HTR-8/SVneo (cell line): ENCODE measurements around the gene SCYL1.
A peak's percentile ranks its signal among the peaks of the same experiment; 100 is the strongest.

Experiments
- DNase-seq: peaks from one replicate; pipeline ENCODE4 v3.0.0; 2011; ENCODE audit warnings: low spot score, mixed read lengths; ENCODE audit not compliant: insufficient read length
- FAIRE-seq: peaks from 2 replicates; lab custom pipeline; 2011; peaks lifted over from hg19 to GRCh38; lab: Jason Lieb, UNC

Gene SCYL1

DNA sequence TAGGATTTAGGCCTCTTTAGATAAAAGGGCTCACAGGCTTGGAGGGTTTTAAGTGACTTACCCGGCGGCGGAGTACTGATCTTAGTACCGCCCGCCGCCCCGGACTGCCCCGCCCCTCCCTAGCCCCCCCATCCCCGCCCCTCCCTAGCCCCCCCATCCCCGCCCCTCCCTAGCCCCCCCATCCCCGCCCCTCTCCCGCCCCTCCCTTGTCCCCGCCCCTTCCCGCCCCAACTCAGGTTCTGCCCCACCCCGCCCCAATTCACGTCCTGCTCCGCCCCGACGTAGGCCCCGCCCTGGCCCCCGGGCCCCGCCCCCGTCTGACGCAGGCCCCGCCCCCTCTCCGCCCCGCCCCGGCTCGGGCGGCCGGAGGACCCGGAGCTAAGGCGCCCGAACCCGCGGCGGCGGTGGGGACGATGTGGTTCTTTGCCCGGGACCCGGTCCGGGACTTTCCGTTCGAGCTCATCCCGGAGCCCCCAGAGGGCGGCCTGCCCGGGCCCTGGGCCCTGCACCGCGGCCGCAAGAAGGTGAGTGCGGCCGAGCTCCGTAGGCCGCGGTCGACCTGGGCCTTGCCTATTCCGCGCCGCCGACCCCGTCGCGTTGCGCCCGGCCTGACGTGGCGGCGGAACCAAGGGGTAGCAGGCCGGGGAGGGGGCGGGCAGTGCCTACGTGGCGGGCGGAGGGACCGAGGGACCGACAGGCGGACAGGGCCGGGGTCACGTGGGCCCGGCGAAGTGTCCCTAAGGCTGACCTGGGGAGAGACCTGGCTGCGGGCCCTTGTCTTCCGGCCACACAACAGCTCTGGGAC lies at the start of gene SCYL1:
SCYL1 (plus strand) TSS at position 343 of the 805 bp plus-strand sequence; CDS start at position 414, 71 bp downstream.
- peak; percentile 57 for FAIRE-seq
- peak; percentile 71 for DNase-seq

DNA sequence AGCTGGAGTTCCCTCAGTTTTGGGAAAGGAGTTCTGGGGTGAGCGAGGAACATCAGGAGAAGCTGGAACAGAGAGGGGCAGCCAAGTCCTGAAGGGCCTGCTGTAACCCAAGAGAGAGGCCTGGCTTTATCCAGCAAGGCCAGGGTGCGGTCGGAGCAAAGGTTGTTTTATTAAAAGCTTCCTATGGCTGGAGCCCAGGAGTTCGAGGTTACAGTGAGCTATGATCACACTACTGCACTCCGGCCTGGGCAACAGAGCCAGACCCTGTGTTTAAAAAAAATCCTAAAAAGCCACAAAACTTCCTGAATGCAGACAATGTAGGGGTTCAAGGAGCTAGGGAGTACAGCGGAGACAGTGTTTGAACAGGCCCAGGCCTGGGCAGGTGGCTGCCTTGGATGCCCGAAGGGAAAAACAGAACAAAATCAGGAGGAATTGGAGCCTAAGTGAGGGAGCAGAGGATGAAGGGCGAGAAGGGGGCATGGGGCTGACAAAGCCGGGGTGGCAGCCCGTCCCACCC lies 48.2 kb upstream of the SCYL1 start:
- DNase-seq (no peak), FAIRE-seq (no peak)

DNA sequence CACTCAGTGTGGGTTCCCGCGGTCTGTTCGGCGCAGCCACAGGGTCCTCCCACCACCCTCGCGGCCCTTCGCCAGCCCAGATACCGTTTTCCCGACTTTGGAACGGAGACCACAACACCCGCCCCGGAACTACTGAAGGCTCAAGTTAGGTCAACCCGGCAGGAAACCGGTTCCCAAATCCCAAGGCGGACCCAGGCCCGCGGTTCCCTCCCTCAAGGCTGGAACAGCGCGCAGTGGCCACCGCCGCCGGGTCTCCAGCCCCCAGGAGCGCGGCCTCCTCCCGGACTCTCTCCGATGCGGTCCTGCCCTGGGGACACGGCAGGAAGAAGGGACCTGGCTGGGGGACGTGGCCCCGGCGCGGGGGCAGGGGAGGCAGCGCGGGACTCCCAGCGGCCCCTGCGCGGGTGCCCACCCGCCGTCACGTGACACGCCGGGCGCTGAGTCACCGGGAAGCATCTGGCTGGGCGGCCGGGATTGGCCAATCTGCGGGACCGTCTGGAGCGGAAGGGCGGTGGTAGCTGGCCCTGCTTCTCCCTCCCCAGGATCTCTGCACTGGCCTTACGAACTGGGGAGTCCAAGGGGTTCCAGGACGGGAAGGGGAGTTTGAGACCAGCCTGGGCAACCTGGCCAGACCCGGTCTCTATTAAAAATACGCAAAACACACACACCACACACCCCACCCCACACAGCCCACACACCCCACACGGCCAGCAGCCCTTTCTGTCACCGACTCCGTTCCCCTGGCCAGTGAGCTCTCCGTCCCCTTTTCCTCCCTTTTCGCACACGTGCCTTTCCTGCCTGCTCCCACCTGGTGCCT lies 47.5 kb upstream of the SCYL1 start:
- DNase-seq (peak; percentile 94), FAIRE-seq (peak; percentile 82)

DNA sequence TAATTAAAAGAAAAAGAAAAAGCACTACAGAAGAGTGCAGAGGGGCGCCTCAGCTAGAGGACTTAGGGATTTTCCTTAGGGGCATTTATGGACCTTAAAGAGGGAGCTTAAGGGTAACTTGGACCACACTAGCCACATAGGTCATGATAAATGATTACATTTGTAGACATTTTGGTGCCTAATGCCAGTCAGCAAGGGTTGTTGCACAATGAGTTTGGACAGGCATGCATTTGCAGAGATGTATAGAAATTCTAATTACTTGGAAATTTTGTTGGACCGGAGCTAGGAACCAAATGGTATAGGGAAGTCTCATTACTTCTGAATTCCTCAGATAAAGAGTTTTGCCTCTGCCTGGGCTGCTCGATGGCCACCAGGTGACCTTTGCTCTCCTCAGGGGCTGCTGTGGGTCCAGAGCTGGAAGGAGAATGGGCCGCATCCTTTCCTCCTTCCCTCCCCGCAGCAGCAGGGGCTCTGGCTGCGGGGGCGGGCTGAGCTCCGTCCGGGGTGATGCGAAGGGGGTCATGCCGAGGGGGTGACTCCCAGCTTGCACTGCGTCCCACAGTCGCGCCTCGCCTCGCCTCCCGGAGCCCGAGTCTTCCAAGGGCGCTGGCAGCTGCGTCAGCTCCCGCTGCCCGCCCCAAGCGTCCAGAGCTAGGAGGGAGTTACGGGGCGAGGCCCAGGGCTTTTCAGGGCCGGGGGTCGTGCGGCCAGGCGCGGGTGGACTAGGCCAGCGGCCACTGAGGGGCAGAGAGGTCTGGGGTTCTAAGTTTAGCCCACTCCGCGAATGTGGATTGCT lies 46.3 kb upstream of the SCYL1 start:
- DNase-seq (no peak), FAIRE-seq (no peak)

DNA sequence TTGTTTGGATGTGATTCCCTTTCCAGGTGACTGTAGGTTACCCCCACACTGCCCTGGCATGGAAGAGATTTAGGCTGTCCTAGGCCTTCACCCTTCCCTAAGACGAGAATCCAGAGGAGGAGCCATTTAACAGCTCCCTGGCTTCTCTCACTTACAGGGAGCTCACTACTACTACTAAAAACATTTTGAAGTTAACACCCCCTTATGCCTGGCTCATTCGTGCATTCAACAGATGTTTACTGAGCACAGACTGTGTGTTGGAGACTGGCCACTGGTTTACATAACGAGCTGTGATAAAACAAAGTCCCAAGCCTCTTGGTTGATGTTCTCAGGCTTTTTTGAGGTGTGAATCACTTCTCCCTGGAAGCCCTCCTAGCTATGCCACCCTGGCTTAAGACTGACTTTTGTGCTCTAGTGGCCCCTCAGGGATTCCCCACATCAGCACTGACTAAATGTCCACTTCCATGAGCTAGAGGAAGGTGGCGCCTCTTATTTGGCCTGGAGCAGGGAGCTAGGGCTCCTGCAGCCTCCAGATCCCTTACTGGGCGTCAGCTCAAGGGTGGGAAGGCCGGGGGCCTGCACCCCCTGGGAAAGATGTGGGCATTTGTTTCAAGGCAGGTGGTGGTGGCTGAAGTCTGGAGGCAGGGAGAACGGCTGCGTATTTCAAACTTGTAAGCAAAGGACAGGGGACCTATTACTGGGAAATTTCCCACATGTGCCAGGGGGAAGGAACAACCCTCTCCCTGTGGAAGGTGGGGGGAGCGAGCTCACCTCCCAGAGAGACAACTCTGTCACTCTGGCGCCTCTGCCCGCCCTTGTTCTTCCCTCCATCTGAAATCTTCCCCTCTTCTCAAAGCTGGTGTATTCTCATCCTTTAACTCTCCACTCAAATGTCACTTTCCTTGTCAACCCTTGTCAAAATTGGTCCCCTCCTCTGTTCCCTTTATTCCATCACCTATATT lies 45.4 kb upstream of the SCYL1 start:
- no peak for DNase-seq

DNA sequence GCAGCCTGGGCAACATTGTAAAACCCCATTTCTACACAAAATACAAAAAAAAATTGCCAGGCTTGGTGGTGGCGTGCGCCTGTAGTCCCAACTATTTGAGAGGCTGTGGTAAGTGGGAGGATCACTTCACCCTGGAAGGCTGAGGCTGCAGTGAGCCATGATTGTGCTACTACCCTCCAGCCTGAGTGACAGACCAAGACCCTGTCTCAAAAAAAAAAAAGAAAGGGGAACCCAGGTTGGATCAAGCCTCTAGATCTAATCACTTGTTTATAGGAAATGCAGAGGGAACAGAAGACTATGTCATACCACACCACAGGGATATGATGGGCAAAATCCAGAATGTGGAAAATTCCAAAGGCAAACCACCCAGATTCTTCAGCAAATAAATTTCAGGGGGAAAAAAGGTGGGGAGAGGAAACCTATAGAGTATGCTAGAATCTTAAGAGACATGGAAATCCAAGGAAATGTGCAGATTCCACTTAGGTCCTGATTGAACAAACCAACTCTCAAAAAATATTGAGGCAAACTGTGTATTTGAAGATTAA lies 42.5 kb upstream of the SCYL1 start:
- DNase-seq (no peak), FAIRE-seq (no peak)

More for the DNA sequence above, 45.4 kb upstream of the SCYL1 start:
- FAIRE-seq: no peak

DNA sequence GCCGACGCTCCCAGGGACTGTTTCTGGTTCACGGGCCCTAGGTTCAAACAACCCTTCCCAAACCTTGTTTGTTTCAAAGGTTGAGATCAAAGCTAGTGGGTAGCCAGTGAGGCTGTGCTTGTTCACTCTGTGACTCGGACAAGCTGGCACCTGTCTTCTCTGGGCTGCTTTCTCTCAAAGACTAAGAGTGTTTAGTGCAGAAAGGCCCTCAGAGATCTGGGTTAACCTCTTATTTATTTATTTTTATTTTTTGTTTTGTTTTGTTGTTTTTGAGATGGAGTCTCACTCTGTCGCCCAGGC lies 39.0 kb upstream of the SCYL1 start:
- DNase-seq (no peak), FAIRE-seq (no peak)

DNA sequence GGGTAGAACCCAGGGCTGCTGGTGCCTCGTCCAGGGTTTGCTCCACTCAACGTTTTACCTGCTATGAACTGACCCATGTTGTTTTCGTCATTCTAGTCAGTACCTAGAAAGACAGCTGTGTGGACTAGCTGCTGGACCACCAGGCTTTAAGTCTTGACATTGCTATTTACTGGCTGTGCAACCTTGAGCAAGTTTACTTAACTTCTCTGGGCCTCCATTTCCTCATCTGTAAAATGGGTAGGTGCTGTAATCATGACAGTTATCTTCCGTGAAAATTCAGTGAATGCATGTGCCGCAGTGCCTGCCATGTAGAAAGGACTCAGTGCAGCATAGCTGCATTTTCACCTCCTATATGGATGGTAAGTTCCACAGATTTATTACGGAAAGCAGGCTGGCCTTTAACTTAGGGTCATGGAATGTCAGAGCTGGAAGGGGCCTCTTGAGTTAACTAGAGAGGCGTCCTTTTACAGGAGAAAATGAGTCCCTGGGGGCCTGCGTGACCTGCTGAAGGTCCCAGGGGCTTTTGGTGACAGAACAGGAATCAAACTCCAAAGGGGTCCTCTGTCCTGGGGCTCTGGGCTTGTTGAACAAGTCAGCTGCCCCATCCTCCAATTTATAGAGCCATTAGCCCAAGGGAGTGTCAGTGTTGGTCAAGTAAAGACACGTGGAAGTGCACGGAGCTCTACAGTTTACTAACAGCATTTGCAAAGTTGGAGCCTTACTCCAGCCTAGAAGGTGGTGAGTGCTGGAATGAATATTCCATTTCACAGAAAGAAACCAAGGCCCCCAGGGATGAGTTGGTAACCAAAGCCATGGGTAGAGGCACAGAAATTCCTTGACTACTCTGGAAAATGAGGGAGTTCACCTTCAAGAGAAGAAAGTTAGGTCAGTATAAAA lies 38.1 kb upstream of the SCYL1 start:
- no peak for FAIRE-seq

DNA sequence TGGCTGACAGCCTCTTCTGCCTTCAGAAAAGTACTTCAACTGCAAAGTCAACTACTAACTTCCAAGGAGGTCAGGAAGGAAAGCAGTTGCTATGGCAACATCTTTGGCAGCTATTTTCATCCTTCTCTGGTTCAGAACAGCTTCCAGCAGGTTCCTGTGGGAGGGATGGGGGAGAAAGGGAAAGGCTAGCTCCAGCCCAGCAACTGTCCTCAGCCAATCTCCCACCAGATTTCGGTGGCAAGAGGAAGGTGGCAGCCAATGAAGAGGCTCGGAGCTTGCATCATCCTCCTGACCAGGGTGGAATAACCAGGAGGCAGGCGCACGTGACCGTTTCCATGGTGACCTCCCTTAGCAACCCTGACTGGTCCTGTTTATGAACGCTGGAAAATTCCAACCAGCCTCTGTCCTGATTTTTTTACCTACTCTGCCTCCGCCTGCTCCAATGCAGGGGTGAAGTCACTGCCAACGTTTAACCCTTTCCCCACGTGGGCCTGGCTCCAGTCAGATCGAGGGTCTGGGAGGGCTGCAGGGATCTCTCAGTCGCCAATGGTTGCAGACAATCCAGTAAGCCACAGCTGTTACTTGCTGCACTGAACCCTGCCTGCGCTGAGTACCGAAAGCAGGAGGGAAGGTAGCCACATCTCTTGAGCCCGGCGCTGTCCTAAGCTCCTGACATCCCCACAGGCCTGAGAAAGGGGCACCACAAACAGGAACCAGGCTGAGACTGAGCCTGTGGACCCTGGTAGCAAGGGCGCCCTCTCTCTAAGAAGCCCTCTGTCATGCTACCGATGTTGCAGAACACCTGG lies 37.2 kb upstream of the SCYL1 start:
- FAIRE-seq: peak; percentile 79
- peak; percentile 97 for DNase-seq

More for the DNA sequence above, 38.1 kb upstream of the SCYL1 start:
- DNase-seq: no peak

DNA sequence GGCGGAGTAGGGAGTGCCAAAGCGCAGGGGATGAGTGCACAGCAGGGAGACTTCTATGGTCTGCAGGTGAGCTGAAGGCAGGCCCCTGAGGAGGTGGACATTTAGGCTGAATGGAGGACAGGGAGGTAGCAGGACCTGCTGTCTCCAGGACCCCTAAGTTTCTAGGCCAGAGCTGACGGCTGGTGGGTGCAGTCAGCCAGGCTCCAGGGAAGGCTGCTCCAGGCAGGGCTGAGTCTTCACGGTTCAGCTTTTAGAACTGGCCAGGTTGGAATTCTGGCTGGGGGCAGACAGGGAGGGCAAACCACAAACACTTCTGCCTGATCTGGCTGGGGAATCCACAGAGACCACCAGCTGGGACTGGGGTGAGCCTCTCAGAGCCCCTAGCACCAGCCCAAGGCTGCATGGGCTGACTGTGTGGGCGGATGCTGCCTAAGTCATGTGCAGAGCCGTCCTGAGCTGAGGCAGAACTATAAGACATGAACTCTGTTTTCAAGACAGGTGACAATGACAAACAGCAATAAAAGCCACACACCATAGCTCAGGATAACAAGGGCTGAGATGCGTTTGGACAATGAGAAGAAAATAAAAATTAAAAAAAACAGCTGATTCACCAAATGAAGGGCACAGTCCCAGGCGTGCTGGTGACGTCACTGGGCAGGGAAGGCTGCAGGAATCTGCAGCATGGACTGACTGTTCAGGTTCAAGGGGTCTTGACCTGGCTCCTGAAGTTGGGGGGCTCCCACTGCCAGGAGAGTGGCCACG lies 36.4 kb upstream of the SCYL1 start:
- FAIRE-seq (no peak), DNase-seq (no peak)

DNA sequence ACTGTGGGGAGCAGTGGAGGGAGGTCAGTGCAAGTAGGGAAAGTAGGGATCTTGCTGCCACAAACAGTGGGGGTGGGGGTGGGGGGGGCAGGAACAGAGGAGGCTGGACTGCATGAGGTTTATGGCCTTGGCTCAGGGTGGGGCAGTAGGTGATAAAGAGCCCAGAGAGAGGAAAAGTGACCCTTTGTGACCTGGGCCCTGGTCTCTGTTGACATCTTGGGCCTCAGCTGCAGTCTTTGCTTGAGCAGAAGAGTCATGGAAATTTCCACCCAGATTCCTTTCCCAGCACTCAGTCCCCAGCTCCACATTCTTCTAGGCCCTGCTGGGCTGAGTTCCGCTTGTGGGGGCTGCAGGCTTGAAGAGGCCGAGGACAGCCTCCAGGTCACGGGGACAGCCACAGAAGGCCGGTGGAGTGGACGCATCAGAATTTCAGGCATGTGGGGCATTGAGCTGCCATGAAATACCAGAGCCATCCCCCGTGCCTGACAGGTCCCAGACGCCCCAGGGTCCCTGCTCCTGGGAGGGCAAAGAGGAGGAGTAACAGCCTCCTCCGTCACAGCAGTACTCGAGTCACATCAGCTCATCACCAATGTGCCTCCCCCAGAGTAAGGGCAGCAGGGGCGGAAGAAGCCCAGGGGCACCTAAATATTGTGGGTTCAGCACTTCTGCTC lies 35.7 kb upstream of the SCYL1 start:
- FAIRE-seq (peak; percentile 86), DNase-seq (peak; percentile 82)

DNA sequence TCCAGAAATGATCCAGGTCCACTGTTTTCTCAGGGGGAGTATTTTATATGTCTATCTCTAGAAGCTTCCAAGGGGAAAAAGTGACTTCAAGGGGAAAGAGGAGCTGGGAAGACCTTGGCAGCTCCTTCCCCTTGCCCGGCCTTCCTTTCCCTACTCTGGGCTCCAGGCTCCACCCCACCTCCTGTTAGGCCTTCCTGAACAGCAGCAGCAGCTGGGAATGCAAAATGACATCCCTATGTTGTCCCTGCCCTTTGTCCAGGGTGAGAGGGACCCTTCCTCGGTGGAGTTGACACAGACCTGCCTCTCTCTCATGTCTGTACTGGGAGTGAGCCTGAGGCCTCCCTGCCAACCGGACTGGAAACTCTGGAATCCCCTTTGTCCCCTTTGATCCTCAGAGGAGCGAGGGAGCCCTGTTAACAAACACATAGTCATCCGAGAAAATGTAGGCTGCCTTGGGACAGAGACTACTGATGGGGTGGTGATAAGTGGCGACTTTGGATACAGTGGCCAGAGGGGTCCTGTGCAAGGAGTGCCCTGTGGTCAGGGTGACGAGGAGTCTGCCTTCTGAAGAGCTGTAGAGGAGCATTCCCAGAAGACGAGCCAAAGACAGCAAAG lies 35.1 kb upstream of the SCYL1 start:
- FAIRE-seq: no peak
- no peak for DNase-seq

DNA sequence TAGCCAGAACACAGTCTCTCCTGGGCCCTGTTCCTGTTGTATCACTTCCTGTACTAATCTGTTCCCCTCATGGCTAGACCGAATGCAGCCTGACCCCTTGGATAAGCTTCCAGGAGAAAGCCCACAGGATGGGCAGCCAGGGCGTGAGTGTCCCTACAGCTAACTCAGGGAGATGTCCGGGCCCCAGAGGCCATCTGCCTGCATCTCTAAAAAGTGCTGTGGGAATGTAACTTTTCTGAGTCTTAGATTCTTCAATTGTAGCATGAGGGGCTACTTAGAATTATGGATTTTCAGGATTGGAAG lies 33.8 kb upstream of the SCYL1 start:
- DNase-seq: no peak
- no peak for FAIRE-seq

DNA sequence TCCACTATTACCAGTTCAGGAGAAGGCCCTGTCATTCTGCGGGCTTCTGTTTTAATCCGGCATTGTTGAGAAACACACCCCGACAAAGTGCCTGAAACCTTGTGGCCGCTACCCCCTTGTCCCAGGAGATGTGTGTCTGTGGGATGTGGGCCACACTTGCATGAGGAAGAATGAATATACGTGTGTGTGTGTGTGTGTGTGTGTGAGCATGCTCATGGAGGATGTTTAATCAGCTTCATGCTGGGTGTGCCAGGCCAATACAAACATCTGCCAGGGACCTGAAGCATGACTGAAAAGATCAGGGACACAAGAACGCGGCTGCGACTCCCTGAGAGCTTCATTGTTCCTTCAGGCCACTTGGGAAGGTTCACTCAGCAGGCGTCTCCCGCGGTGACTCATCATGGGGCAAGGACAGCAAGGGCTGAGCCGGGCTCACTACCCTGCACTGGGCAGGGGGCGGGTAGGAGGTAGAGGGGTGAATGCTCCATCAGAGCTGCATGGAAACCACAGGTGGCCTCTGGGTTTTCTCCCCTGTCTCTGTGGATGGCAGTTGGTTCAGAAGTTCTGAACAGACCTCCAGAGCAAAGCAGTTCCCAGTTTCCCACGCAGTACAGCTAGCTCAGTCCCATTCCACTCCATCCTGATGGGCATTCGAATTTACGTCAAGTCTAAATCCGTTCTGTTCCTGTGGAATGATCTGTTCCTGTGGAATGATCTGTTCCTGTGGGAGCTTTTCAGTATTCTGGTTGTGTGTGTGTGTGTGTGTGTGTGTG lies 33.1 kb upstream of the SCYL1 start:
- DNase-seq (no peak), FAIRE-seq (no peak)

DNA sequence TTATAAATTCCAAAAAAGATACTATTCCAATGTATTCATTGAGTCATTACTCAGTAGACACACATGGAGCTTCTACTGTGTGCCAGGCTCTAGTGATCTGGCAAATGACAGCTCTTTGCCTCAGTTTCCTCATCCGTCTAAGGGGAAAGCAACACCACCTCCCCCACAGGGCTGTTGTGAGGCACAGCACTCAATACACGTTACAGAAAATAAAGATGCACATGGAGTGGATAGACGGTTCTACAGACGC lies 32.6 kb upstream of the SCYL1 start:
- FAIRE-seq (no peak), DNase-seq (no peak)
